Adrenal gland (tissue), 5 donors: ENCODE data around the gene KRT8.

ENCODE experiments used
- POLR2A ChIP-seq, 2 donors: fragments of 450-650 bp; IDR thresholded peaks; one replicate each; pipeline ENCODE4 v1.6.1; 2017; ENCODE audit warnings: antibody characterized with exemption in 2 of 2, mild to moderate bottlenecking in 2 of 2, moderate library complexity in 1 of 2
- TF ChIP-seq, protein P1 (sequence below), 6 experiments: fragments of 450-650 bp in 4 of 6; fragments of 200-600 bp in 2 of 6; sonication (generic) in 1 of 6; IDR thresholded peaks; 1 replicate in 5 of 6; 2 replicates in 1 of 6; pipeline versions ENCODE4 v1.5.1 to v1.8.0; 2016 to 2021; ENCODE audit warnings: antibody characterized with exemption in 6 of 6, mild to moderate bottlenecking in 2 of 6, moderate library complexity in 1 of 6
- donor health status: DM: no; HTN: no; CAD: no.

DNA sequence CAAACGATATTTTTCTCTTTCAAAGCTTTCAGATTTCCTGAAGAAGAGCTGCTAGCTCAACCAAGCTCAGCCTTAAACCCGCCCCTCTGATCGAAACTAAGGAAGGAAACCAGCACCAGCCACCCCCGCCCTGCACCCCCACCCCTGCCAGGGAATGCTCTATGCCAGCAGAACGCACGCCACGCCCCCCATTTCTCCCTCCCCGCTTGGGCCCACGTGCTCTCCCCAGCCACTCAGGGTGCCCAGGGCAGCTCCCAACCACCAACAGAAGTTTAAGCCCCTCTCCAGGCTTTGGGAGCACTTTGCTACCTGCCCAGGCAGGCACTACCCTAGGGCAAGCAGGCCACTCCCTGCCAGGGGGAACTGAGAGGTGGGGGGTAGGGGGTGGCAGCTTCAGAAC lies 37.2 kb downstream of the KRT8 start:
- no peak for TF ChIP-seq POLR2A (IDR thresholded peaks at IDR 0.05)
- TF ChIP-seq, protein P1, sequence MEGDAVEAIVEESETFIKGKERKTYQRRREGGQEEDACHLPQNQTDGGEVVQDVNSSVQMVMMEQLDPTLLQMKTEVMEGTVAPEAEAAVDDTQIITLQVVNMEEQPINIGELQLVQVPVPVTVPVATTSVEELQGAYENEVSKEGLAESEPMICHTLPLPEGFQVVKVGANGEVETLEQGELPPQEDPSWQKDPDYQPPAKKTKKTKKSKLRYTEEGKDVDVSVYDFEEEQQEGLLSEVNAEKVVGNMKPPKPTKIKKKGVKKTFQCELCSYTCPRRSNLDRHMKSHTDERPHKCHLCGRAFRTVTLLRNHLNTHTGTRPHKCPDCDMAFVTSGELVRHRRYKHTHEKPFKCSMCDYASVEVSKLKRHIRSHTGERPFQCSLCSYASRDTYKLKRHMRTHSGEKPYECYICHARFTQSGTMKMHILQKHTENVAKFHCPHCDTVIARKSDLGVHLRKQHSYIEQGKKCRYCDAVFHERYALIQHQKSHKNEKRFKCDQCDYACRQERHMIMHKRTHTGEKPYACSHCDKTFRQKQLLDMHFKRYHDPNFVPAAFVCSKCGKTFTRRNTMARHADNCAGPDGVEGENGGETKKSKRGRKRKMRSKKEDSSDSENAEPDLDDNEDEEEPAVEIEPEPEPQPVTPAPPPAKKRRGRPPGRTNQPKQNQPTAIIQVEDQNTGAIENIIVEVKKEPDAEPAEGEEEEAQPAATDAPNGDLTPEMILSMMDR (IDR thresholded peaks at IDR 0.05) = no peak
